ENCODE results near the gene UNC93B1.
"Not testable (repeated sequence)": the region's sequence is repeated elsewhere in the genome, so short reads cannot be mapped to it uniquely, and the experiment has no call there.

UNC93B1 gene

GRCh38 chr11:67983951-67984350 is 19.9 kb downstream of the UNC93B1 start:
- Histone ChIP-seq H3K27ac (no peak overlapping the region), H3K4me3 (no peak overlapping the region)
- no peak for DNase-seq (ENCODE audit: low spot score)
- TF ChIP-seq CTCF (IDR thresholded peaks at IDR 0.05), result no peak

- H3K27ac ChIP-seq; DNase-seq (ENCODE audit: low spot score); H3K4me3 ChIP-seq: not testable (repeated sequence)
Observed at GRCh38 chr11:67982255-67982857, 21.5 kb downstream of the UNC93B1 start.

GRCh38 chr11:67981226-67981625 is 22.7 kb downstream of the UNC93B1 start:
- H3K4me3 ChIP-seq; DNase-seq (ENCODE audit: low spot score); H3K27ac ChIP-seq: not testable (repeated sequence)

- not testable (repeated sequence) for DNase-seq (ENCODE audit: low spot score); H3K27ac ChIP-seq; H3K4me3 ChIP-seq
Observed at GRCh38 chr11:67978766-67979418, 25.0 kb downstream of the UNC93B1 start.

- DNase-seq (ENCODE audit: low spot score); H3K4me3 ChIP-seq; H3K27ac ChIP-seq: not testable (repeated sequence)
Observed at GRCh38 chr11:67974746-67975145, 29.2 kb downstream of the UNC93B1 start.

GRCh38 chr11:67965830-67966348 is 38.0 kb downstream of the UNC93B1 start:
- H3K4me3 ChIP-seq; DNase-seq (ENCODE audit: low spot score); H3K27ac ChIP-seq: not testable (repeated sequence)

GRCh38 chr11:67964746-67965145 is 39.2 kb downstream of the UNC93B1 start:
- H3K27ac ChIP-seq; H3K4me3 ChIP-seq; DNase-seq (ENCODE audit: low spot score): not testable (repeated sequence)

GRCh38 chr11:67963879-67964278 is 40.0 kb downstream of the UNC93B1 start:
- not testable (repeated sequence) for H3K27ac ChIP-seq; H3K4me3 ChIP-seq; DNase-seq (ENCODE audit: low spot score)

GRCh38 chr11:67963217-67963616 is 40.7 kb downstream of the UNC93B1 start:
- DNase-seq (ENCODE audit: low spot score), result not testable (repeated sequence)

GRCh38 chr11:67956236-67956635 is 47.7 kb downstream of the UNC93B1 start:
- not testable (repeated sequence) for H3K4me3 ChIP-seq; H3K27ac ChIP-seq; DNase-seq (ENCODE audit: low spot score)

More at GRCh38 chr11:67963217-67963616, 40.7 kb downstream of the UNC93B1 start:
- H3K27ac ChIP-seq, H3K4me3 ChIP-seq: not testable (repeated sequence)

GRCh38 chr11:67955461-67956007 is 48.4 kb downstream of the UNC93B1 start:
- DNase-seq (ENCODE audit: low spot score), result peak; percentile 76
- Histone ChIP-seq H3K4me3 (peak overlapping the region; percentile 84), H3K27ac (peak overlapping the region in 1 of 2 donors; percentile 37)
- TF ChIP-seq CTCF (IDR thresholded peaks at IDR 0.05), result peak; percentile 78

GRCh38 chr11:67954971-67955370 is 48.9 kb downstream of the UNC93B1 start:
- DNase-seq (ENCODE audit: low spot score), result not testable (repeated sequence)
- H3K4me3 ChIP-seq, result peak overlapping the region; percentile 84
- peak overlapping the region in 1 of 2 donors; percentile 37 for H3K27ac ChIP-seq

GRCh38 chr11:67954251-67954650 is 49.6 kb downstream of the UNC93B1 start:
- not testable (repeated sequence) for H3K4me3 ChIP-seq; H3K27ac ChIP-seq; DNase-seq (ENCODE audit: low spot score)

GRCh38 chr11:67950705-67951104 is 53.2 kb downstream of the UNC93B1 start:
- not testable (repeated sequence) for H3K4me3 ChIP-seq; DNase-seq (ENCODE audit: low spot score); H3K27ac ChIP-seq

- H3K4me3 ChIP-seq; H3K27ac ChIP-seq; DNase-seq (ENCODE audit: low spot score): not testable (repeated sequence)
Observed at GRCh38 chr11:67947785-67948184, 56.1 kb downstream of the UNC93B1 start.

GRCh38 chr11:67946403-67946802 is 57.5 kb downstream of the UNC93B1 start:
- H3K4me3 ChIP-seq; DNase-seq (ENCODE audit: low spot score); H3K27ac ChIP-seq: not testable (repeated sequence)

GRCh38 chr11:67943406-67943805 is 60.5 kb downstream of the UNC93B1 start:
- H3K27ac ChIP-seq; H3K4me3 ChIP-seq; DNase-seq (ENCODE audit: low spot score): not testable (repeated sequence)
